ENCODE measurements around the gene L1TD1.

- no peak for TF ChIP-seq EZH2 (IDR thresholded peaks at IDR 0.05; ENCODE audit: borderline replicate concordance, low read depth, low read length, severe bottlenecking)
- no peak for TF ChIP-seq CTCF (IDR thresholded peaks at IDR 0.05; ENCODE audit: extremely low read depth in 1 of 2, insufficient read depth in 1 of 2, low read depth in 1 of 2, low read length in 2 of 2)
- TF ChIP-seq POLR2A (IDR thresholded peaks at IDR 0.05; ENCODE audit: low read depth, low read length) = no peak
- no peak for TF ChIP-seq POLR2AphosphoS5 (IDR thresholded peaks at IDR 0.05; ENCODE audit: insufficient read depth, low read depth, low read length)
- no peak for TF ChIP-seq FOS (IDR thresholded peaks at IDR 0.05; ENCODE audit: borderline replicate concordance, insufficient read depth, low read length)
- TF ChIP-seq GATA2 (IDR thresholded peaks at IDR 0.05; ENCODE audit: insufficient read depth, insufficient read length, low read depth, low read length) = no peak
Measured at GRCh38 chr1:62229468-62229867, 34.8 kb downstream of the L1TD1 start.
